Right ventricle myocardium inferior (tissue), 1 donor: Measurements from ENCODE around the gene KMT2B. TPM values are rescaled to one million over a fixed set of nuclear protein-coding genes. Genes with fewer than 3 reads are reported as not detected.

Source experiments
- ATAC-seq: fragments of 200-7000 bp; cut with Tn5 transposase; one replicate; pipeline ENCODE4 v1.9.1; 2020; ENCODE audit warnings: mild to moderate bottlenecking, moderate library complexity
- DNase-seq: peaks from one replicate; pipeline ENCODE4 v3.0.0; 2021; ENCODE audit errors: missing footprints
- intact Hi-C: fragments of 100-400 bp; cut with DNase I; formaldehyde crosslinking; loops from one replicate; pipeline ENCODE4 v1.11.0; 2022
- total RNA-seq: library from RNA; stranded (reverse); fragmentation: NEBNext Ultra II Directional; extraction: Animal tissue kit (Norgen Biotek cat#: 25700); gene quantifications from one replicate; pipeline ENCODE4 v1.2.1, GENCODE V29; 2021
- donor health status: DM: no; HTN: yes; CAD: no; lungs with severe emphysema.

KMT2B gene
- total RNA-seq, 1 donor from 2014 or later, result 12.7 TPM

- DNase-seq (no peak), ATAC-seq (no peak)
- intact Hi-C loops, result no loop called here
Observed at GRCh38 chr19:35738021-35738886, 20.5 kb downstream of the KMT2B start.

- intact Hi-C loops, result no loop called here
- DNase-seq (no peak), ATAC-seq (no peak)
Observed at GRCh38 chr19:35738887-35739229, 21.1 kb downstream of the KMT2B start.

DNA sequence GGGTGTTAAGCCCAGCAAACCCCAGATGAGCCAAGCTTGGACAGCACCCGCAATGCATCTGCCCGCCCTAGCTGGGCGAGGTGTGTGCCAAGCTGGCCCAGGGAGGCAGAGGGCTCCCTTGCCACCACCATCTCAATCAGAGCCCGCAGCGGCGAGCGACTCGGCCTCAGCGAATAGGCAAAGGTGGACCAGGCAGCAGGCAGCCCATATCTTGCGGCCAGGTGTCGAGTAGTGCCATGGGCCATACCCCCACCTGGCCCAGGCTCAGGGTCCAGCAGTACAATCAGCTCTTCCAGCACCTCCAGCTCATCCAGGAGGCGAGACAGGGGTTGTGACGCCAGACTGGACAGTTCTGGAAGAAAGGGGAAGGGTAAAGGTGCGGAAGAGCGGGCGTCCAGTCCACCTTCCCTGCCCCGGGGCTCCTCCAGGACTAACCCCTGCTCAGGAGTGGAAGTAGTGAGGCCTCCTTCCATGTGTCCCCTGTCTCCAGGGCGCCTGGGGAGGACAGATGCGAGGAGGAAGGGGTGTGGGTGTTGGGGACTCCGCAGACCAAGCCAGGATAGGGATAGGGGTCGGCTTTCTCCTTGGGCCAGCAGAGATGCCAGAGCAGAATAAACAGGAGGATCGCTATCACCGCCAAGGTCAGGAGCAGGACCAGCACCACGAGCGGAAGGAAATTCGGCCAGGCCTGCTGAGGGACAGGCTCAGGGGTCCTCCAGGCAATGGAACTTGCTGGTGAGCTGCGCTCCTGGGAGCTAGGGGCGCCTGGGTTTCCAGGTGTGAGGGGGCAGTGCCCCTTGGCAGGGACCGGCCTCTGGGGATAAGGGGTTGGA lies 21.7 kb downstream of the KMT2B start:
- intact Hi-C loops, result loop anchor here (10.0 kb wide), 1 partner anchor 375 kb away; the partner anchor contains the start of genes OVOL3, POLR2I and TBCB
- DNase-seq (no peak), ATAC-seq (no peak)

DNA sequence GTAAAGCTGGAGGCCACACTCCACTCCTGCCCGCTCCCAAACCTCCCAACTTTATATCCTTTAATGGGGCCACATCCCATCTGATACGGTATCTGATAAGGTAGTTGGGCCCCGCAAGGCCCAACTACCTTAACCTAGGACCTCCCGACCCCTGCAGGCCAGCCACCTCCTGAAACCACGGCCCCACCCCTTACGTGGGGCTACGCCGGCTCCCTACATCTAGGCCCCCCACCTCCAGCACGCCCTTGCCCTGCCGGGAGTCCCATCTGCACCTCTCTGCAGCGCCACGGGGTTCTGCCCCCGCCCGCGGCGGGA lies 22.3 kb downstream of the KMT2B start:
- DNase-seq, result no peak
- no peak for ATAC-seq
- intact Hi-C loops, result loop anchor here (10.0 kb wide), 1 partner anchor 375 kb away; the partner anchor contains the start of genes OVOL3, POLR2I and TBCB

- intact Hi-C loops, result loop anchor here (10.0 kb wide), 1 partner anchor 374 kb away; the partner anchor contains the start of genes OVOL3, POLR2I and TBCB
- DNase-seq (peak; percentile 99), ATAC-seq (peak; percentile 90)
Observed at GRCh38 chr19:35740423-35741202, 22.8 kb downstream of the KMT2B start.

DNA sequence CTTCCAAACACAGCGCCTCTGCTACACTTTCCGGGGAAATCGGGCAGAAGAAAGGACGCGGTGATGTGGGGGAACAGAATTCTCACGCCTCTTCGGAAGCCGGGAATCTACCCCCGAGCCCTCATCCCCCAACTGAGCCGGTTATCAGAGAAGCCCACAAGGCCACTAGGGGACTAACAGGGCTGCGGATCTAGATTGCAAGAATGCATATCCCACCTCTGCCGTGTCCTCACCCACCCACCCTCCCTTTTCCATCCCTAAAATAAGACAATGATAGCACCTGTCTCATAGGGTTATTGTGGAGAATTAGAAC lies 23.4 kb downstream of the KMT2B start:
- intact Hi-C loops, result loop anchor here (10.0 kb wide), 1 partner anchor 374 kb away; the partner anchor contains the start of genes OVOL3, POLR2I and TBCB
- DNase-seq, result no peak
- no peak for ATAC-seq

- intact Hi-C loops, result loop anchor here (10.0 kb wide), 1 partner anchor 373 kb away; the partner anchor contains the start of genes OVOL3, POLR2I and TBCB
- DNase-seq, result no peak
- ATAC-seq, result no peak
Observed at GRCh38 chr19:35742121-35742724, 24.4 kb downstream of the KMT2B start, which contains the start of gene IGFLR1. Gene IGFLR1, minus strand, starts transcription at chr19:35742452. Its CDS starts 1,272 bp downstream, at chr19:35741180.

- intact Hi-C loops, result loop anchor here (10.0 kb wide), 1 partner anchor 371 kb away; the partner anchor contains the start of genes OVOL3, POLR2I and TBCB
- ATAC-seq (no peak), DNase-seq (no peak)
Observed at GRCh38 chr19:35743640-35744429, 26.0 kb downstream of the KMT2B start.

GRCh38 chr19:35744430-35745327 lies 26.9 kb downstream of the KMT2B start:
- ATAC-seq (peak; percentile 73), DNase-seq (peak; percentile 96)
- intact Hi-C loops, result loop anchor here (1.0 to 10.0 kb wide), 4 partner anchors 27 to 370 kb away; partner anchors contain the start of genes COX6B1, OVOL3, POLR2I and TBCB

DNA sequence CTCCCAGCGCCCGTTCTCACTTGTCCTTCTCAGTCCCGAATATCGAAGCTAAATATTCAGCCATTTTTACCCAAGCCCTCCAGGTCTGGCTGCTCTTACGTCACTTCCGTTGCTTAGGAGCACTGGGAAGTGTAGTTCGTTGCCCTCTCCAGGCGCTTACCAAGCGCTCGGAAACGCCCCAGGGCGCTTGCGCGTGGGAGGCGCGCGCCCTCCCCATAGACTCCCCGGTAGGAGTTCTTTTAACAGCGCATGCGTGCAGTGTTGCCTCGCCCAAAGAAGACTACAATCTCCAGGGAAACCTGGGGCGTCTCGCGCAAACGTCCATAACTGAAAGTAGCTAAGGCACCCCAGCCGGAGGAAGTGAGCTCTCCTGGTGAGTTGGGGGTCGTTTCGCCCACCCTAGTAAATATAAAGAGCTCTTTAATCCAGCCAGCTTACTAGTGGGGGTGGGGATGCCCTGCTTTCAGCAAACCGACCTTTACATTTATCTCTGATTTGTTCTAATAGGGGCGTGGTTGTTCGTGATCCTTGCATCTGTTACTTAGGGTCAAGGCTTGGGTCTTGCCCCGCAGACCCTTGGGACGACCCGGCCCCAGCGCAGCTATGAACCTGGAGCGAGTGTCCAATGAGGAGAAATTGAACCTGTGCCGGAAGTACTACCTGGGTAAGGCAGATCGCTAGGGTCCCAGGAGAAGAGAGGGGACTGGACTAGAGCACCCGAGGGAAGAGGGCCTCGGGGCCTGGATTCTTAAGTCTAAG lies 27.7 kb downstream of the KMT2B start, which contains the start of the genes PSENEN and U2AF1L4:
TSS of gene PSENEN (plus strand) at position 324 of the 759 bp plus-strand sequence. CDS start at position 604, 280 bp downstream.
TSS of gene U2AF1L4 (minus strand) at position 91 of the 759 bp plus-strand sequence. CDS start at position 64, 27 bp downstream.
- intact Hi-C loops, result loop anchor here (1.0 to 10.0 kb wide), 4 partner anchors 28 to 369 kb away; partner anchors contain the start of genes COX6B1, OVOL3, POLR2I and TBCB
- ATAC-seq, result peak; percentile 83
- DNase-seq, result peak; percentile 98

DNA sequence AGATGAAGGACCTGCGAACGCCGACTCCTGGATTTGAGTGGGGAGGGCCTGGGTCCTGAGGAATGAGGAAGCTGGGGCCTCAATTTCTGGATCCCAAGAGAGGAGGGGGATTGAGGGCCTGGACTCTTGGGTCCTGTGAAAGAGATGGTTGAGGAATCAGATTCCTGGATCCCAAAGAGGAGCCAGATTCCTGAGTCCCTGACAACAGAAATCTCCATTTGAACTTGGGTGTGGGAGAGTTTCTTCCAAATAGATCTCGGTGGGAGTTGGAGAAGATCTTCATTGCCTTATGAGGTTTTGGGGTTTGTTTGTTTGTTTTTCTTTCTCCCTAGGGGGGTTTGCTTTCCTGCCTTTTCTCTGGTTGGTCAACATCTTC lies 28.3 kb downstream of the KMT2B start:
- intact Hi-C loops, result loop anchor here (5.0 to 10.0 kb wide), 2 partner anchors 99 to 369 kb away; partner anchors contain the start of genes COX6B1, OVOL3, POLR2I and TBCB
- ATAC-seq (no peak), DNase-seq (no peak)

GRCh38 chr19:35746531-35746930 lies 28.7 kb downstream of the KMT2B start:
- intact Hi-C loops, result loop anchor here (5.0 to 10.0 kb wide), 2 partner anchors 99 to 368 kb away; partner anchors contain the start of genes COX6B1, OVOL3, POLR2I and TBCB
- DNase-seq, result peak; percentile 64
- ATAC-seq, result no peak

GRCh38 chr19:35748106-35749020 lies 30.6 kb downstream of the KMT2B start, which contains the start of gene LIN37:
Gene LIN37, plus strand, starts transcription at chr19:35748576. Its CDS starts 149 bp downstream, at chr19:35748725.
- ATAC-seq, result peak; percentile 88
- intact Hi-C loops, result loop anchor here (5.0 to 10.0 kb wide), 2 partner anchors 101 to 366 kb away; partner anchors contain the start of genes COX6B1, OVOL3, POLR2I and TBCB
- DNase-seq, result peak; percentile 100

DNA sequence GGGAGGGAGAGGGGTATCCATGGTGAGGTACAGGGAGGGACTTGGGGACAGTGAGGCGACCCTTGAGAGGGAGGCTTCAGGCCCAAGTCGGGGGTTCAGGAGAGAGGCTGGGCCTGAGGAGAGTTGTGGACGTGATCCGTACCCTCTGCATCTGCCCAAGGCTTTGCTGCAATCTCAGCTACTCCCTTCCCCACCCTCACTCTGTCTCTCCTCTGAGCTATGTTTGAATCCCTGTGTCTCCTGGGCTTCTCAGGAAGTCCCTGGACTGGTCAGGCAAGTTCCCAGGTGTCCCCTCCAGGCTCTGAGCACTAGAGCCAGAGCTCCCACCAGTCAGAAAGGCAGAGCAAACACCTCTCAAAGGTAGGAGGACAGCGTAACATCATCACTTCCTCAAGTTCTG lies 32.4 kb downstream of the KMT2B start:
- ATAC-seq (no peak), DNase-seq (peak; percentile 47)
- intact Hi-C loops, result no loop called here
